ENCODE data around the gene FZR1. TPM values are rescaled to one million over a fixed set of nuclear protein-coding genes. Genes with fewer than 3 reads are reported as not detected.

FZR1 gene
- total and polyA plus RNA-seq, 9 of the 15 experiments (the other 6 are each of a cell fraction or from before 2014, with no cell fraction given): 0.18 to 48.0 (median 22.2) TPM

DNA sequence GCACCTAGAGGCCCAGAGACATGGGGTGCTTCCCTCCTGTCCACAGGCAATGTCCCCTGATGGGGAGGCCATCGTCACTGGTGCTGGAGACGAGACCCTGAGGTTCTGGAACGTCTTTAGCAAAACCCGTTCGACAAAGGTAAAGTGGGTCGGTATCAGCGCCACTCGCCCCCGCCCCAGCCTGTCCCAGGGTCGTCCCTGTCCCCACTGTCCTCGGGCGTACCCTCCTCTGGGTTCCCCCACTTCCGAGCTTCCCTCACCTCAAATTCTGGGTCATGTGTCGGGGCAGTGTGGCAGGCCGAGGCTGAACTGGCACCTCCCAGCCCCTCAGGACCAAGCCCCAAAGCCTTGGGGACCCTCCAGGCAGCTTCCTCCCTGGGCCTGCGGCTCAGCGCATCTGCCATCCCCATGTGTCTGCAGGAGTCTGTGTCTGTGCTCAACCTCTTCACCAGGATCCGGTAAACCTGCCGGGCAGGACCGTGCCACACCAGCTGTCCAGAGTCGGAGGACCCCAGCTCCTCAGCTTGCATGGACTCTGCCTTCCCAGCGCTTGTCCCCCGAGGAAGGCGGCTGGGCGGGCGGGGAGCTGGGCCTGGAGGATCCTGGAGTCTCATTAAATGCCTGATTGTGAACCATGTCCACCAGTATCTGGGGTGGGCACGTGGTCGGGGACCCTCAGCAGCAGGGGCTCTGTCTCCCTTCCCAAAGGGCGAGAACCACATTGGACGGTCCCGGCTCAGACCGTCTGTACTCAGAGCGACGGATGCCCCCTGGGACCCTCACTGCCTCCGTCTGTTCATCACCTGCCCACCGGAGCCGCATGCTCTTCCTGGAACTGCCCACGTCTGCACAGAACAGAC lies 28.5 kb downstream of the FZR1 start:
- in situ Hi-C loops (cut with MboI) (no loop called here), intact Hi-C loops (cut with micrococcal nuclease) (no loop called here)
- BruUV-seq (replicated peaks): TSS peak; percentile 21
- DNase-seq (ENCODE audit: extremely low read depth in 1 of 4, low spot score in 3 of 4) (no peak), ATAC-seq (no peak), FAIRE-seq (no peak)
- Histone ChIP-seq H3K27me3 (ENCODE audit: control insufficient read depth in 2 of 2, insufficient read depth in 2 of 2, low read length in 2 of 2) (no peaks in the 10 kb centered on the region), H3K9me1 (ENCODE audit: control insufficient read depth, insufficient read depth, low read length) (no peaks in the 10 kb centered on the region), H3K9me3 (replicated peaks; ENCODE audit: control insufficient read depth, insufficient read depth, low read depth, low read length) (no peaks in the 10 kb centered on the region), H3K4me3 (no peak overlapping the region), H4K20me1 (replicated peaks; ENCODE audit: control insufficient read depth, insufficient read depth, low read length) (0 out of 2 replicates have a peak, but pooled peaks cover 5% of the 10 kb centered on the region), H3K27ac (ENCODE audit: extremely low read depth, low read depth, low read length) (no peak overlapping the region), H3K9ac (ENCODE audit: insufficient read depth in 1 of 2, low read depth in 2 of 2, low read length in 2 of 2) (no peak overlapping the region; a peak in 1 of 4 replicates), H2AFZ (ENCODE audit: low read depth, low read length) (no peak overlapping the region), H3K4me2 (ENCODE audit: insufficient read depth, low read length) (no peak overlapping the region), H3K79me2 (ENCODE audit: control insufficient read depth, insufficient read depth, low read length) (no peaks in the 10 kb centered on the region), H3K4me1 (replicated peaks in 1 of 2; ENCODE audit: control insufficient read depth in 2 of 2, insufficient read depth in 2 of 2, low read length in 2 of 2) (peaks cover 7 to 48% of the 10 kb centered on the region in 2 experiments; a peak in 3 of 5 replicates), H3K36me3 (ENCODE audit: control insufficient read depth, insufficient read depth, low read length) (peaks cover 58% of the 10 kb centered on the region; the same call in 2 of the 3 replicates)
- WGBS (ENCODE audit: insufficient coverage, low coverage, missing lambda C conversion rate): 88% methylated on average over 33 of the region's 38 CpGs
- ChIA-PET POLR2A (no interaction called here), CTCF (ENCODE audit: low intra/inter-chr PET ratio) (no interaction called here)
- peak; percentile 23; the same call in 1 of the 2 replicates for TF ChIP-seq POLR2G (IDR thresholded peaks at IDR 0.05; ENCODE audit: low read depth, low read length)
- no peak for TF ChIP-seq ZNF79 (CRISPR knock-in tag; IDR thresholded peaks at IDR 0.05; ENCODE audit: low read depth)
- peak; percentile 14 for TF ChIP-seq RBM22 (IDR thresholded peaks at IDR 0.05; ENCODE audit: low read depth, low read length, poor library complexity, severe bottlenecking)

DNA sequence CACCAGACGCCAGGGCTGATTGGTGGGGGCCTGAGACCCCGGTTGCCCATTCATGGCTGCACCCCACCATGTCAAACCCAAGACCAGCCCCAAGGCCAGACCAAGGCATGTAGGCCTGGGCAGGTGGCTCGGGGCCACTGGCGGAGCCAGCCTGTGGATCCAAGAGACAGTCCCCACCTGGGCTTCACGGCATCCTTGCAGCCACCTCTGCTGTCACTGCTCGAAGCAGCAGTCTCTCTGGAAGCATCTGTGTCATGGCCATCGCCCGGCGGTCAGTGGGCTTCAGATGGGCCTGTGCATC lies 29.1 kb downstream of the FZR1 start:
- BruUV-seq (replicated peaks): no TSS peak
- ATAC-seq (no peak), FAIRE-seq (no peak), DNase-seq (ENCODE audit: extremely low read depth in 1 of 4, low spot score in 3 of 4) (no peak)
- H3K4me1 ChIP-seq (replicated peaks in 1 of 2; ENCODE audit: control insufficient read depth in 2 of 2, insufficient read depth in 2 of 2, low read length in 2 of 2): peaks cover 7 to 48% of the 10 kb centered on the region in 2 experiments; a peak in 3 of 5 replicates
- H3K9me1 ChIP-seq (ENCODE audit: control insufficient read depth, insufficient read depth, low read length): no peaks in the 10 kb centered on the region
- TF ChIP-seq POLR2G (IDR thresholded peaks at IDR 0.05; ENCODE audit: low read depth, low read length): peak; percentile 69
- 0 out of 2 replicates have a peak, but pooled peaks have one; percentile 35 for TF ChIP-seq POLR2A (conservative IDR thresholded peaks at IDR 0.05)
- TF ChIP-seq MYNN (IDR thresholded peaks at IDR 0.05): 0 out of 2 replicates have a peak, but pooled peaks have one; percentile 27
- no peak for TF ChIP-seq MYNN (CRISPR knock-in tag; IDR thresholded peaks at IDR 0.05)
- no peak for TF ChIP-seq BCOR (IDR thresholded peaks at IDR 0.05)
- H2AFZ ChIP-seq (ENCODE audit: low read depth, low read length): no peak overlapping the region
- no peak overlapping the region for H3K4me3 ChIP-seq
- H3K4me2 ChIP-seq (ENCODE audit: insufficient read depth, low read length): no peak overlapping the region
- no peaks in the 10 kb centered on the region for H3K9me3 ChIP-seq (replicated peaks; ENCODE audit: control insufficient read depth, insufficient read depth, low read depth, low read length)
- intact Hi-C loops (cut with micrococcal nuclease): no loop called here
- no peak overlapping the region; a peak in 1 of 4 replicates for H3K9ac ChIP-seq (ENCODE audit: insufficient read depth in 1 of 2, low read depth in 2 of 2, low read length in 2 of 2)
- H3K27me3 ChIP-seq (ENCODE audit: control insufficient read depth in 2 of 2, insufficient read depth in 2 of 2, low read length in 2 of 2): no peaks in the 10 kb centered on the region
- ChIA-PET POLR2A (no interaction called here), CTCF (ENCODE audit: low intra/inter-chr PET ratio) (no interaction called here)
- H3K27ac ChIP-seq (ENCODE audit: extremely low read depth, low read depth, low read length): no peak overlapping the region
- in situ Hi-C loops (cut with MboI): no loop called here
- 0 out of 2 replicates have a peak, but pooled peaks cover 5% of the 10 kb centered on the region for H4K20me1 ChIP-seq (replicated peaks; ENCODE audit: control insufficient read depth, insufficient read depth, low read length)
- no peaks in the 10 kb centered on the region for H3K79me2 ChIP-seq (ENCODE audit: control insufficient read depth, insufficient read depth, low read length)
- peaks cover 58% of the 10 kb centered on the region; the same call in 2 of the 3 replicates for H3K36me3 ChIP-seq (ENCODE audit: control insufficient read depth, insufficient read depth, low read length)
- 94% methylated on average over 9 of the region's 9 CpGs for WGBS (ENCODE audit: insufficient coverage, low coverage, missing lambda C conversion rate)
